Caco-2 (cell line): ENCODE results near the gene OSBPL8. TPM values are rescaled to one million over a fixed set of nuclear protein-coding genes. Genes with fewer than 3 reads are reported as not detected.

Source experiments
- BruUV-seq: library from RNA; stranded (reverse); fragments of 400-500 nt; replicated peaks from 2 replicates; lab custom pipeline; 2021; lab: Mats Ljungman, UMichigan
- CTCF ChIA-PET: fragments of 300-600 bp; sonication (Branson Sonifier 250); formaldehyde crosslinking; loops from one replicate; lab custom pipeline; 2022; ENCODE audit warnings: antibody characterized with exemption; lab: Charles Lee
- POLR2A ChIA-PET: fragments of 300-600 bp; sonication (Branson Sonifier 250); formaldehyde crosslinking; loops from one replicate; lab custom pipeline; 2022; ENCODE audit warnings: antibody characterized with exemption; lab: Charles Lee
- DNase-seq, 2 experiments: peaks; one replicate each; pipeline versions ENCODE4 v3.0.0 to v3.0.0-alpha.2; 2020 to 2022
- H3K27me3 ChIP-seq: replicated peaks from 2 replicates; pipeline ENCODE4 v1.6.0; 2011; ENCODE audit warnings: low read length; ENCODE audit not compliant: control insufficient read depth, insufficient read depth
- H3K36me3 ChIP-seq: 2 replicates; pipeline ENCODE4 v1.5.1; 2011; ENCODE audit warnings: low read length; ENCODE audit not compliant: control insufficient read depth, insufficient read depth
- H3K4me1 ChIP-seq: fragments of 250-450 bp; sonication (Bioruptor Pico); 2 replicates; pipeline ENCODE4 v1.5.1; 2020; ENCODE audit warnings: mild to moderate bottlenecking
- H3K4me3 ChIP-seq: 2 replicates; pipeline ENCODE4 v1.5.1; 2011; ENCODE audit warnings: low read depth, mild to moderate bottlenecking, control low read depth, low read length
- H3K9me3 ChIP-seq: fragments of 250-450 bp; sonication (Bioruptor Pico); 2 replicates; pipeline ENCODE4 v1.5.1; 2020; ENCODE audit warnings: mild to moderate bottlenecking, moderate library complexity
- H3K27ac Mint-ChIP-seq: one replicate; pipeline ENCODE4 v1.8.0; 2022; ENCODE audit warnings: mixed read lengths; ENCODE audit not compliant: unreplicated experiment
- H3K27me3 Mint-ChIP-seq: one replicate; pipeline ENCODE4 v1.8.0; 2022; ENCODE audit warnings: mixed read lengths; ENCODE audit not compliant: insufficient read depth, unreplicated experiment
- H3K36me3 Mint-ChIP-seq: one replicate; pipeline ENCODE4 v1.8.0; 2022; ENCODE audit warnings: mild to moderate bottlenecking, mixed read lengths; ENCODE audit not compliant: insufficient read depth, unreplicated experiment
- H3K4me1 Mint-ChIP-seq: one replicate; pipeline ENCODE4 v1.8.0; 2022; ENCODE audit warnings: low read depth, mixed read lengths; ENCODE audit not compliant: unreplicated experiment
- H3K4me3 Mint-ChIP-seq: one replicate; pipeline ENCODE4 v1.8.0; 2022; ENCODE audit warnings: mild to moderate bottlenecking, moderate library complexity, mixed read lengths; ENCODE audit not compliant: unreplicated experiment
- H3K9me3 Mint-ChIP-seq: one replicate; pipeline ENCODE4 v1.8.0; 2022; ENCODE audit warnings: mixed read lengths; ENCODE audit not compliant: unreplicated experiment
- intact Hi-C: fragments of 100-400 bp; cut with micrococcal nuclease; formaldehyde crosslinking; loops from one replicate; pipeline ENCODE4 v1.10.0; 2022; ENCODE audit not compliant: unreplicated experiment
- total RNA-seq: library from RNA; stranded (reverse); gene quantifications from 2 replicates; pipeline ENCODE4 v1.2.3, GENCODE V29; 2022
- TF ChIP-seq, protein P1 (sequence below), 2 experiments: fragments of 200-600 bp in 1 of 2; IDR thresholded peaks; 1 replicate in 1 of 2; 2 replicates in 1 of 2; pipeline versions ENCODE4 v1.5.1 to v1.8.0; 2011 to 2022; ENCODE audit warnings: antibody characterized with exemption in 1 of 2, control low read depth in 1 of 2, inconsistent platforms in 1 of 2, low read depth in 1 of 2, low read length in 1 of 2, mild to moderate bottlenecking in 1 of 2, moderate library complexity in 1 of 2; ENCODE audit not compliant: insufficient read depth in 1 of 2, severe bottlenecking in 1 of 2, unreplicated experiment in 1 of 2

OSBPL8 gene
- total RNA-seq, 1 experiment from 2014 or later = 50.0 TPM

DNA sequence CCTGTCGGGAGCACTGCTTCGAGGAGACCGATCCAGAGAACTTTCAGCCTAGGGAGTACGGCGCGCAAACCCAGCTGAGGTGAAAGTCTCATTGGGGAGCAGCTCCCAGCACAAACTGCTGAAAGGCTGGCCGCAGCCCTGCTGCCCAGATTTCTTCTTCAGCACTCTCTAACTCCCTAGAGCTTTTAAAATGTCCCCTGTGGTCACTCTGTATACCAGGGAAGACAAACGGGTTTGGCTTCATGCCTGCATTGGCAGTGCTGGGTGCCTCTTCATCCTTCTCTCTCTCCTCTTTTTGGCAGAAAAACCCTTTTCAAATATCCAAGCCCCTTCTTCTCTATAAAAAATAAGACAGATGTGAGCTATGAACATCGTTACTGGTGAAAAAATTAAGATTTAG is 246.3 kb downstream of the OSBPL8 start:
- Histone ChIP-seq H3K9me3 (no peaks in the 10 kb centered on the region), H3K27me3 (no peaks in the 10 kb centered on the region), H3K4me1 (no peaks in the 10 kb centered on the region), H3K36me3 (no peaks in the 10 kb centered on the region), H3K4me3 (no peak overlapping the region)
- DNase-seq = no peak
- no peaks in the 10 kb centered on the region for H3K36me3 Mint-ChIP-seq
- TF ChIP-seq, protein P1, sequence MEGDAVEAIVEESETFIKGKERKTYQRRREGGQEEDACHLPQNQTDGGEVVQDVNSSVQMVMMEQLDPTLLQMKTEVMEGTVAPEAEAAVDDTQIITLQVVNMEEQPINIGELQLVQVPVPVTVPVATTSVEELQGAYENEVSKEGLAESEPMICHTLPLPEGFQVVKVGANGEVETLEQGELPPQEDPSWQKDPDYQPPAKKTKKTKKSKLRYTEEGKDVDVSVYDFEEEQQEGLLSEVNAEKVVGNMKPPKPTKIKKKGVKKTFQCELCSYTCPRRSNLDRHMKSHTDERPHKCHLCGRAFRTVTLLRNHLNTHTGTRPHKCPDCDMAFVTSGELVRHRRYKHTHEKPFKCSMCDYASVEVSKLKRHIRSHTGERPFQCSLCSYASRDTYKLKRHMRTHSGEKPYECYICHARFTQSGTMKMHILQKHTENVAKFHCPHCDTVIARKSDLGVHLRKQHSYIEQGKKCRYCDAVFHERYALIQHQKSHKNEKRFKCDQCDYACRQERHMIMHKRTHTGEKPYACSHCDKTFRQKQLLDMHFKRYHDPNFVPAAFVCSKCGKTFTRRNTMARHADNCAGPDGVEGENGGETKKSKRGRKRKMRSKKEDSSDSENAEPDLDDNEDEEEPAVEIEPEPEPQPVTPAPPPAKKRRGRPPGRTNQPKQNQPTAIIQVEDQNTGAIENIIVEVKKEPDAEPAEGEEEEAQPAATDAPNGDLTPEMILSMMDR (IDR thresholded peaks at IDR 0.05; ENCODE audit: insufficient read depth in 1 of 2, low read depth in 1 of 2, low read length in 1 of 2, severe bottlenecking in 1 of 2, unreplicated experiment in 1 of 2) = no peak
- CTCF ChIA-PET = no interaction called here
- POLR2A ChIA-PET = no interaction called here
- no peak overlapping the region for H3K27ac Mint-ChIP-seq
- no peaks in the 10 kb centered on the region for H3K4me1 Mint-ChIP-seq
- intact Hi-C loops = no loop called here
- H3K9me3 Mint-ChIP-seq = no peaks in the 10 kb centered on the region
- no peaks in the 10 kb centered on the region for H3K27me3 Mint-ChIP-seq
- no peak overlapping the region for H3K4me3 Mint-ChIP-seq
- BruUV-seq = no TSS peak

DNA sequence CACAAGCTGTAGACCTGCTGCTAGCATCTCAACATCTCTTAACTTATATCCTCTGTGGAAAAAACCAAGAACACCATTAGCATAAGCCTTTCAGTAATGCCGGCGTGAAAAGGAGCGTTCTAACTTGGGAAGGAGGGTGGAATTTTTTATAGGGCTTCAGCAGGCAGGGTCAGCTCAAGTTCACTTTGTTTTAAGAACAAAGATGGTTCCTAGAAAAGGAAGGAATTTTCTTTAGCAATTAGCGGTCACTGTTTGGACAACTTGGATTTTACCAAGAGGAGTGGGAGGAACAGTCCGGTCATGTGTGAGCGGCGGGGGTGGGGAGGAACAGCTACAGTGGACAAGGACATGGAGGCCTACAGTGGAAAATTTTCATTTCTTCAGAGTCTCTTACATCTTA is 247.3 kb downstream of the OSBPL8 start:
- H3K27me3 Mint-ChIP-seq = no peaks in the 10 kb centered on the region
- no peak for DNase-seq
- CTCF ChIA-PET = no interaction called here
- no peaks in the 10 kb centered on the region for H3K27me3 ChIP-seq
- TF ChIP-seq, protein P1 (IDR thresholded peaks at IDR 0.05; ENCODE audit: insufficient read depth in 1 of 2, low read depth in 1 of 2, low read length in 1 of 2, severe bottlenecking in 1 of 2, unreplicated experiment in 1 of 2) = no peak
- no peaks in the 10 kb centered on the region for H3K4me1 Mint-ChIP-seq
- no peak overlapping the region for H3K4me3 ChIP-seq
- intact Hi-C loops = no loop called here
- no TSS peak for BruUV-seq
- no peak overlapping the region for H3K4me3 Mint-ChIP-seq
- H3K27ac Mint-ChIP-seq = no peak overlapping the region
- no peaks in the 10 kb centered on the region for H3K9me3 ChIP-seq
- no peaks in the 10 kb centered on the region for H3K9me3 Mint-ChIP-seq
- no peaks in the 10 kb centered on the region for H3K4me1 ChIP-seq
- POLR2A ChIA-PET = no interaction called here
- H3K36me3 ChIP-seq = no peaks in the 10 kb centered on the region
- no peaks in the 10 kb centered on the region for H3K36me3 Mint-ChIP-seq

DNA sequence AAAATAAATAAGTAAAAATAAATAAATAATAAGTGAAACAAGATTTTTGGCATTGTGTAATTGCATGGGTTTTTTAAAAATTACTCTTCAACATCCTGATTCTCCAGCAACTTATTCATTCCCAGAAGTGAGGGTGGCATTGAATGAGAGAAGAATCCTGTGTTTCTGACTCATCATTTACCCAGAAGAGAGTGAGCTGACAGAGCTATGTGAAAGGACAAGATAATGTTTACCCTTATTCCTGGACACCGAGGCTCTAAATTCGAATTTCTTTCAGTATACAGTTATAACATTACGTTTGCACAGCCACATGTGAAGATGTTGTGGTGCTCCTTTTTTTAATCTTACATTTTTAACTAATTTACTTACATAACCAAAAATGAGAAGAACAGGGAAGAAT is 247.8 kb downstream of the OSBPL8 start:
- H3K9me3 Mint-ChIP-seq = no peaks in the 10 kb centered on the region
- H3K36me3 Mint-ChIP-seq = no peaks in the 10 kb centered on the region
- no peak overlapping the region for H3K4me3 Mint-ChIP-seq
- DNase-seq = no peak
- BruUV-seq = no TSS peak
- Histone ChIP-seq H3K27me3 (no peaks in the 10 kb centered on the region), H3K4me3 (no peak overlapping the region), H3K36me3 (no peaks in the 10 kb centered on the region), H3K9me3 (no peaks in the 10 kb centered on the region), H3K4me1 (no peaks in the 10 kb centered on the region)
- intact Hi-C loops = no loop called here
- no peak overlapping the region for H3K27ac Mint-ChIP-seq
- H3K27me3 Mint-ChIP-seq = no peaks in the 10 kb centered on the region
- TF ChIP-seq, protein P1 (IDR thresholded peaks at IDR 0.05; ENCODE audit: insufficient read depth in 1 of 2, low read depth in 1 of 2, low read length in 1 of 2, severe bottlenecking in 1 of 2, unreplicated experiment in 1 of 2) = no peak
- ChIA-PET POLR2A (no interaction called here), CTCF (no interaction called here)
- no peaks in the 10 kb centered on the region for H3K4me1 Mint-ChIP-seq
